ENCODE results near the gene CADM4. TPM values are rescaled to one million over a fixed set of nuclear protein-coding genes. Genes with fewer than 3 reads are reported as not detected.

Gene CADM4
- total and polyA plus RNA-seq, 9 of the 15 experiments (the other 6 are each of a cell fraction or from before 2014, with no cell fraction given) = 0.03 to 4.6 (median 1.3) TPM

GRCh38 chr19:43595999-43596841, 43.4 kb downstream of the CADM4 start, which contains the start of the genes IRGQ and ZNF576 (continued):
- TF ChIP-seq ELF1 (tag; IDR thresholded peaks at IDR 0.05) = no peak; the same call in 1 of the 2 replicates
- TF ChIP-seq BCOR (IDR thresholded peaks at IDR 0.05) = peak; percentile 25; the same call in 1 of the 2 replicates
- TF ChIP-seq ZBTB33 (CRISPR knock-in tag; IDR thresholded peaks at IDR 0.05) = peak; percentile 71; the same call in 1 of the 2 replicates
- TF ChIP-seq ARID4B (CRISPR knock-in tag; IDR thresholded peaks at IDR 0.05) = peak; percentile 14; the same call in 1 of the 2 replicates
- TF ChIP-seq ZNF639 (CRISPR knock-in tag; conservative IDR thresholded peaks at IDR 0.05 in 1 of 2, IDR thresholded peaks at IDR 0.05 in 1 of 2) = peak in 1 of 2 experiments; percentile 98; a peak in 2 of 4 replicates
- TF ChIP-seq MLX (CRISPR knock-in tag; conservative IDR thresholded peaks at IDR 0.05) = 0 out of 4 replicates have a peak, but pooled peaks of 1 of the 2 experiments have one; percentile 68
- TF ChIP-seq HIVEP1 (CRISPR knock-in tag; IDR thresholded peaks at IDR 0.05) = peak; percentile 49; the same call in 1 of the 2 replicates
- 0 out of 4 replicates have a peak, but pooled peaks of 1 of the 2 experiments have one; percentile 28 for TF ChIP-seq BCLAF1 (IDR thresholded peaks at IDR 0.05; ENCODE audit: borderline replicate concordance in 1 of 2, control insufficient read depth in 1 of 2, low read depth in 2 of 2, low read length in 1 of 2)
